ENCODE results near the gene DRP2. TPM values are rescaled to one million over a fixed set of nuclear protein-coding genes. Genes with fewer than 3 reads are reported as not detected.

DRP2 gene
- polyA plus RNA-seq, 1 donor from 2014 or later = 10.0 TPM

GRCh38 chrX:101230636-101231035 lies 11.1 kb downstream of the DRP2 start:
- no peaks in the 10 kb centered on the region for H3K36me3 ChIP-seq (ENCODE audit: insufficient read depth, low read length)
- H3K9ac ChIP-seq (ENCODE audit: low read length) = no peak overlapping the region
- H3K4me2 ChIP-seq (ENCODE audit: low read length) = no peak overlapping the region
- H4K20me1 ChIP-seq (ENCODE audit: insufficient read depth) = no peaks in the 10 kb centered on the region
- no peak overlapping the region for H3K4me3 ChIP-seq (ENCODE audit: low read length)
- H3F3A ChIP-seq (ENCODE audit: insufficient read depth, low read length, poor library complexity, severe bottlenecking) = no peaks in the 10 kb centered on the region
- TF ChIP-seq POLR2AphosphoS5 (IDR thresholded peaks at IDR 0.05) = no peak
- no peak for TF ChIP-seq TAF1 (IDR thresholded peaks at IDR 0.05; ENCODE audit: low read depth)
- no peak for TF ChIP-seq EZH2 (IDR thresholded peaks at IDR 0.05; ENCODE audit: borderline replicate concordance, insufficient read depth, low read length, poor library complexity, severe bottlenecking)
- TF ChIP-seq RAD21 (conservative IDR thresholded peaks at IDR 0.05) = no peak
- TF ChIP-seq, protein P1, sequence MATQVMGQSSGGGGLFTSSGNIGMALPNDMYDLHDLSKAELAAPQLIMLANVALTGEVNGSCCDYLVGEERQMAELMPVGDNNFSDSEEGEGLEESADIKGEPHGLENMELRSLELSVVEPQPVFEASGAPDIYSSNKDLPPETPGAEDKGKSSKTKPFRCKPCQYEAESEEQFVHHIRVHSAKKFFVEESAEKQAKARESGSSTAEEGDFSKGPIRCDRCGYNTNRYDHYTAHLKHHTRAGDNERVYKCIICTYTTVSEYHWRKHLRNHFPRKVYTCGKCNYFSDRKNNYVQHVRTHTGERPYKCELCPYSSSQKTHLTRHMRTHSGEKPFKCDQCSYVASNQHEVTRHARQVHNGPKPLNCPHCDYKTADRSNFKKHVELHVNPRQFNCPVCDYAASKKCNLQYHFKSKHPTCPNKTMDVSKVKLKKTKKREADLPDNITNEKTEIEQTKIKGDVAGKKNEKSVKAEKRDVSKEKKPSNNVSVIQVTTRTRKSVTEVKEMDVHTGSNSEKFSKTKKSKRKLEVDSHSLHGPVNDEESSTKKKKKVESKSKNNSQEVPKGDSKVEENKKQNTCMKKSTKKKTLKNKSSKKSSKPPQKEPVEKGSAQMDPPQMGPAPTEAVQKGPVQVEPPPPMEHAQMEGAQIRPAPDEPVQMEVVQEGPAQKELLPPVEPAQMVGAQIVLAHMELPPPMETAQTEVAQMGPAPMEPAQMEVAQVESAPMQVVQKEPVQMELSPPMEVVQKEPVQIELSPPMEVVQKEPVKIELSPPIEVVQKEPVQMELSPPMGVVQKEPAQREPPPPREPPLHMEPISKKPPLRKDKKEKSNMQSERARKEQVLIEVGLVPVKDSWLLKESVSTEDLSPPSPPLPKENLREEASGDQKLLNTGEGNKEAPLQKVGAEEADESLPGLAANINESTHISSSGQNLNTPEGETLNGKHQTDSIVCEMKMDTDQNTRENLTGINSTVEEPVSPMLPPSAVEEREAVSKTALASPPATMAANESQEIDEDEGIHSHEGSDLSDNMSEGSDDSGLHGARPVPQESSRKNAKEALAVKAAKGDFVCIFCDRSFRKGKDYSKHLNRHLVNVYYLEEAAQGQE (IDR thresholded peaks at IDR 0.05; ENCODE audit: borderline replicate concordance) = no peak
- TF ChIP-seq SMC3 (conservative IDR thresholded peaks at IDR 0.05; ENCODE audit: poor library complexity) = no peak
- H3K9me3 ChIP-seq (ENCODE audit: low read length) = no peaks in the 10 kb centered on the region
- H3K9me2 ChIP-seq (ENCODE audit: insufficient read depth, low read length) = no peaks in the 10 kb centered on the region
- no peaks in the 10 kb centered on the region for H3K79me2 ChIP-seq (replicated peaks; ENCODE audit: insufficient read depth, low read length)
- no peak overlapping the region for H3K27ac ChIP-seq (ENCODE audit: low read length)
- no peak overlapping the region for H2AFZ ChIP-seq (ENCODE audit: low read depth, low read length)
- no peaks in the 10 kb centered on the region for H3K27me3 ChIP-seq (ENCODE audit: insufficient read depth, low read depth, low read length)

DNA sequence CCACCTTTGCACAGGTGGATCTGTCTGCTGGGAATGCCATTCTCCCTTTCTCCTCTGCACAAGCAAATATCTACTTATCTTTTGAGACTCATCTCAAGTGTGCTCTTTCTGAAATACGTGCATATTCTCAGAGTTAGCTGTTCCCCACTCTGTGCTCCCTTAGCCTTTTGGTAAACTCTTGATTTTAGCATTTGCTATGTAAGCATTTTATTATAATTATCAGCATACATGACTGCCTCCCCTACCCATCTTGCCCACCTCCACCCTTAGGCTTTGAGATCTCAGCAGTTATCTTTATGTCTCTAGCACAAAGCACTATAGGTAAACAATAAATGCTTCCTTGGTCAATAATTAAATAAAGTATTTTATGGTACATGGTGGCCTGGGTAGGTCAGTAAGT lies 11.5 kb downstream of the DRP2 start:
- H3K27me3 ChIP-seq (ENCODE audit: insufficient read depth, low read depth, low read length) = no peaks in the 10 kb centered on the region
- H4K20me1 ChIP-seq (ENCODE audit: insufficient read depth) = no peaks in the 10 kb centered on the region
- no peak overlapping the region for H3K9ac ChIP-seq (ENCODE audit: low read length)
- H3K27ac ChIP-seq (ENCODE audit: low read length) = no peak overlapping the region
- H2AFZ ChIP-seq (ENCODE audit: low read depth, low read length) = no peak overlapping the region
- H3K4me2 ChIP-seq (ENCODE audit: low read length) = no peak overlapping the region
- H3K36me3 ChIP-seq (ENCODE audit: insufficient read depth, low read length) = no peaks in the 10 kb centered on the region
- H3F3A ChIP-seq (ENCODE audit: insufficient read depth, low read length, poor library complexity, severe bottlenecking) = no peaks in the 10 kb centered on the region
- H3K4me3 ChIP-seq (ENCODE audit: low read length) = no peak overlapping the region
- TF ChIP-seq, protein P2, sequence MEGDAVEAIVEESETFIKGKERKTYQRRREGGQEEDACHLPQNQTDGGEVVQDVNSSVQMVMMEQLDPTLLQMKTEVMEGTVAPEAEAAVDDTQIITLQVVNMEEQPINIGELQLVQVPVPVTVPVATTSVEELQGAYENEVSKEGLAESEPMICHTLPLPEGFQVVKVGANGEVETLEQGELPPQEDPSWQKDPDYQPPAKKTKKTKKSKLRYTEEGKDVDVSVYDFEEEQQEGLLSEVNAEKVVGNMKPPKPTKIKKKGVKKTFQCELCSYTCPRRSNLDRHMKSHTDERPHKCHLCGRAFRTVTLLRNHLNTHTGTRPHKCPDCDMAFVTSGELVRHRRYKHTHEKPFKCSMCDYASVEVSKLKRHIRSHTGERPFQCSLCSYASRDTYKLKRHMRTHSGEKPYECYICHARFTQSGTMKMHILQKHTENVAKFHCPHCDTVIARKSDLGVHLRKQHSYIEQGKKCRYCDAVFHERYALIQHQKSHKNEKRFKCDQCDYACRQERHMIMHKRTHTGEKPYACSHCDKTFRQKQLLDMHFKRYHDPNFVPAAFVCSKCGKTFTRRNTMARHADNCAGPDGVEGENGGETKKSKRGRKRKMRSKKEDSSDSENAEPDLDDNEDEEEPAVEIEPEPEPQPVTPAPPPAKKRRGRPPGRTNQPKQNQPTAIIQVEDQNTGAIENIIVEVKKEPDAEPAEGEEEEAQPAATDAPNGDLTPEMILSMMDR (IDR thresholded peaks at IDR 0.05; ENCODE audit: poor library complexity, severe bottlenecking) = no peak
- no peak for TF ChIP-seq MXI1 (conservative IDR thresholded peaks at IDR 0.05; ENCODE audit: poor library complexity, severe bottlenecking)
- no peak for TF ChIP-seq TAF1 (IDR thresholded peaks at IDR 0.05; ENCODE audit: low read depth)
- TF ChIP-seq, protein P1 (IDR thresholded peaks at IDR 0.05; ENCODE audit: borderline replicate concordance) = no peak
- TF ChIP-seq SMC3 (conservative IDR thresholded peaks at IDR 0.05; ENCODE audit: poor library complexity) = no peak
- no peak for TF ChIP-seq POLR2AphosphoS5 (IDR thresholded peaks at IDR 0.05)
- TF ChIP-seq RAD21 (conservative IDR thresholded peaks at IDR 0.05) = no peak
- no peak for TF ChIP-seq EZH2 (IDR thresholded peaks at IDR 0.05; ENCODE audit: borderline replicate concordance, insufficient read depth, low read length, poor library complexity, severe bottlenecking)
- TF ChIP-seq EP300 (conservative IDR thresholded peaks at IDR 0.05; ENCODE audit: poor library complexity, severe bottlenecking) = no peak
- H3K9me3 ChIP-seq (ENCODE audit: low read length) = no peaks in the 10 kb centered on the region
- H3K9me2 ChIP-seq (ENCODE audit: insufficient read depth, low read length) = no peaks in the 10 kb centered on the region
- H3K79me2 ChIP-seq (replicated peaks; ENCODE audit: insufficient read depth, low read length) = no peaks in the 10 kb centered on the region
